Mesendoderm (in vitro differentiated cells): Measurements from ENCODE around the gene TBC1D28. TPM values are rescaled to one million over a fixed set of nuclear protein-coding genes. Genes with fewer than 3 reads are reported as not detected.
A peak's percentile ranks its signal among the peaks of the same experiment; 100 is the strongest.
"Not testable (repeated sequence)": the region's sequence is repeated elsewhere in the genome, so short reads cannot be mapped to it uniquely, and the experiment has no call there.

Experiments
- DNase-seq: peaks from one replicate; pipeline ENCODE4 v3.0.0; 2013
- H2AK5ac ChIP-seq: 2 replicates; pipeline ENCODE4 v1.6.1; 2013; ENCODE audit warnings: low read length, inconsistent platforms
- H2BK120ac ChIP-seq: 2 replicates; pipeline ENCODE4 v1.6.1; 2013; ENCODE audit warnings: low read depth, mild to moderate bottlenecking, low read length, moderate library complexity, mixed read lengths
- H2BK15ac ChIP-seq: replicated peaks from 2 replicates; pipeline ENCODE4 v1.6.1; 2013; ENCODE audit warnings: low read depth, mild to moderate bottlenecking, moderate library complexity
- H2BK5ac ChIP-seq: 2 replicates; pipeline ENCODE4 v1.6.1; 2013; ENCODE audit warnings: low read length, inconsistent platforms
- H3K18ac ChIP-seq: 2 replicates; pipeline ENCODE4 v1.6.1; 2013; ENCODE audit warnings: mild to moderate bottlenecking, low read length, mixed read lengths
- H3K23ac ChIP-seq: one replicate; pipeline ENCODE4 v1.6.1; 2013; ENCODE audit warnings: low read length
- H3K27ac ChIP-seq: 2 replicates; pipeline ENCODE4 v1.5.1; 2013; ENCODE audit warnings: low read depth, mild to moderate bottlenecking, inconsistent platforms, low read length, moderate library complexity
- H3K27me3 ChIP-seq: 2 replicates; pipeline ENCODE4 v1.6.1; 2013; ENCODE audit warnings: low read length, control low read depth, mild to moderate bottlenecking, inconsistent platforms; ENCODE audit not compliant: insufficient read depth, poor library complexity
- H3K36me3 ChIP-seq: 2 replicates; pipeline ENCODE4 v1.6.1; 2013; ENCODE audit warnings: low read length, inconsistent platforms; ENCODE audit not compliant: control insufficient read depth, insufficient read depth
- H3K4ac ChIP-seq: one replicate; pipeline ENCODE4 v1.6.1; 2013; ENCODE audit warnings: low read depth, mild to moderate bottlenecking, low read length, moderate library complexity
- H3K4me1 ChIP-seq: 2 replicates; pipeline ENCODE4 v1.6.1; 2013; ENCODE audit warnings: low read depth, low read length, inconsistent platforms; ENCODE audit not compliant: control insufficient read depth
- H3K4me2 ChIP-seq: 2 replicates; pipeline ENCODE4 v1.6.1; 2013; ENCODE audit warnings: low read length
- H3K4me3 ChIP-seq: 2 replicates; pipeline ENCODE4 v1.5.1; 2013; ENCODE audit warnings: mild to moderate bottlenecking, low read length
- H3K56ac ChIP-seq: one replicate; pipeline ENCODE4 v1.6.1; 2013; ENCODE audit warnings: low read length
- H3K79me1 ChIP-seq: 2 replicates; pipeline ENCODE4 v1.6.1; 2013; ENCODE audit warnings: low read length, inconsistent platforms
- H3K79me2 ChIP-seq: 2 replicates; pipeline ENCODE4 v1.6.1; 2013; ENCODE audit warnings: mild to moderate bottlenecking, low read length; ENCODE audit not compliant: control insufficient read depth, insufficient read depth
- H3K9ac ChIP-seq: 2 replicates; pipeline ENCODE4 v1.6.1; 2013; ENCODE audit warnings: low read length, inconsistent platforms
- H4K5ac ChIP-seq: one replicate; pipeline ENCODE4 v1.6.1; 2013; ENCODE audit warnings: low read length
- H4K8ac ChIP-seq: one replicate; pipeline ENCODE4 v1.6.1; 2013; ENCODE audit warnings: low read depth, mild to moderate bottlenecking, control low read depth, low read length, moderate library complexity
- WGBS: extraction: QIAGEN DNeasy Blood & Tissue Kit; methylation state at CpG from one replicate; pipeline ENCODE4 v1.1.7; 2013; ENCODE audit warnings: low lambda C conversion rate, missing lambda C conversion rate; ENCODE audit not compliant: insufficient coverage; ENCODE audit errors: extremely low coverage; 5-methylcytosine and 5-hydroxymethylcytosine counted together
- polyA plus RNA-seq, 2 experiments: library from polyadenylated mRNA; stranded (reverse); fragments of 200-250 nt; gene quantifications; one replicate each; pipeline ENCODE4 v1.2.3, GENCODE V29; 2013

Gene TBC1D28
- polyA plus RNA-seq (2013, experiment 1 of 2): not detected
- not detected for polyA plus RNA-seq (2013, experiment 2 of 2)

DNA sequence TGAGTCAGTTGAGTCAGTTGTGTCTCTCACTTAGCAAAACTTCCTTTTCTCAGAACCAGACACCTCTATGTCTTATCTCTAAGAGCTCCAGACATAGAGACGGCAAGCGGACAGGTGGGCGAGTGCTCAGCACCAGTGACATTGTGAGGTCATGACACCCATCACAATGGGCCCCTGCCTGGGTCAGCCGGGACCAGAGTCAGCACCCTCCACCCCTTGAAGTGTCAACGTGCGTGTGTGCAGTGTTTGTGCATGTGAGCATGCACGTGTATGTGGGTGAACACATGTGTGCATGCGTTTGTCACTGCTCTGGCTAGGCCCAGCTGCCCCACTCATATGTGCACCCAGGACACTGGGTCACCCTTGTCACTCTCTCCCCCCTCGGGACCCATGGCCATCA, at the start of gene TBC1D28:
TSS of gene TBC1D28 (minus strand) at position 101 of the 400 bp plus-strand sequence. CDS start 3,039 bp downstream, outside the sequence.
- H3K18ac ChIP-seq, H3K4ac ChIP-seq, H2AK5ac ChIP-seq, H2BK5ac ChIP-seq, H3K27ac ChIP-seq, H3K56ac ChIP-seq, H4K5ac ChIP-seq, H3K4me3 ChIP-seq, H3K4me2 ChIP-seq, H3K9ac ChIP-seq, H3K4me1 ChIP-seq, H3K79me2 ChIP-seq, H2BK120ac ChIP-seq, H2BK15ac ChIP-seq, DNase-seq, H3K23ac ChIP-seq, H4K8ac ChIP-seq, H3K79me1 ChIP-seq, H3K36me3 ChIP-seq, H3K27me3 ChIP-seq: not testable (repeated sequence)
- no CpG with 5 or more reads among the region's 9 CpGs for WGBS

DNA sequence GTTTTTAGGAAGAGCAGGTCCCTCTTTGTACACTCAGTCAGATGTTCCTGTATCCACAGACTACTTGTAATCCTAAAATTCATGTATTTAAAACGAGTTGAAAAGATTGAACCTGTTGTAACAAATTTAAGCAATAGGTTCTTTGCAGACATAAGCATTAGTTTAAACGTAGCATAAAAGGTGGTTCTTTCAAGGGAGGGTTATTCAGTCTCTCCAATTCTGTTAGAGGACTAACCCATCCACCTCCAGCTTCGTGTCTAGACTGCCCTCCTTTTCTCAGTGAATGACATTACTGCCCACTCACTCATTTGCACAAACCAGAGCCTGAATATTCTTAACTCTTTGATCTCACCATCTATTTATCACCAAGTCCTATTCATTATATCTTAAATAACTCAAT, 38.5 kb upstream of the TBC1D28 start:
- not testable (repeated sequence) for H3K27me3 ChIP-seq, H3K18ac ChIP-seq, H2BK15ac ChIP-seq, H2BK120ac ChIP-seq, H4K5ac ChIP-seq, H3K4ac ChIP-seq, H2BK5ac ChIP-seq, H3K4me2 ChIP-seq, H4K8ac ChIP-seq, H3K36me3 ChIP-seq, H3K56ac ChIP-seq, H3K4me3 ChIP-seq, H3K23ac ChIP-seq, H3K27ac ChIP-seq, H3K4me1 ChIP-seq, H2AK5ac ChIP-seq, DNase-seq, H3K79me2 ChIP-seq, H3K9ac ChIP-seq, H3K79me1 ChIP-seq
- no CpG with 5 or more reads among the region's 3 CpGs for WGBS

DNA sequence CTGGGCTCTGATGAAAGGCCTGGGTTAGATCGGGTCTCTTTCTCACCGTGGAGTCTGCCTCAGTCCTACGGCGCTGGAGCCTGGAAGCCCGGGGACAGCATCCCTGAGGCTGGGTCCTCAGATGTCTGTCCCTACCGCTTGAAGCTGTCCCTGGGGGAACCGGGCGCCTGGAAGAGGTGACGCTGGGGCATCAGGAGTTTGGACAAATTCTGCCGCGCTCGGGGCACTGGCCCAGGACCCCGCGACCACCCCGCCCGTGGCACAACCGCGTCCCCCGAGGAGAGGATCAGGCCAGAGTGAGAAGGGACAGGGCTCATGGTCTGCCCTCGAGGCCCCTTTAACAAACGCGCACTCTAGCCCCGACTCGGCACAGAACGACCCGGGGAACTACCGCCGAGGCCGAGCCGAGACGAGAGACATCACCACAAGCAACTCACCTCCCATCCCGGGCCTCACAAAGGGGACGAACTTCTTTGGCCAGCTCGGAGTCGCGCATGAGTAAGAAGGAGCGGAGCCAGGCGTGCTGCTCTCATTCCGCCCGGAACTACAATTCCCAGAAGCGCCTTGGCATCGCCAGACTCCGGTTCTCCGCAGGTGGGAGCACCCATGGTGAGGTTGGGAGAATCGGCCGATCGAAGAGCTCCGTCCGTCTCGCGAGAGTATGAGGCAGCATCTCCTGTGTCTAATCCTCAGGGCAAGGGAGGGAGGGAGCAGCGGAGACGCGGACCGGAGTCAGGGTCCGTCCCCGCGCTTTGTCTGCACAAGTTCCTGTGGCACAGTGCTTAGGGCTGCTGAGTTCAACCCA, 37.8 kb upstream of the TBC1D28 start, which contains the start of gene FOXO3B:
TSS of gene FOXO3B (minus strand) at position 548 of the 805 bp plus-strand sequence. CDS start 663 bp downstream, outside the sequence.
- H2BK15ac ChIP-seq, H2AK5ac ChIP-seq, H3K27me3 ChIP-seq, H3K23ac ChIP-seq, H3K79me2 ChIP-seq, H4K5ac ChIP-seq, H2BK120ac ChIP-seq, H3K79me1 ChIP-seq, H3K18ac ChIP-seq, H3K4ac ChIP-seq, H3K36me3 ChIP-seq, H2BK5ac ChIP-seq, H3K4me1 ChIP-seq, H3K27ac ChIP-seq, H3K4me2 ChIP-seq, H3K4me3 ChIP-seq: not testable (repeated sequence)
- peak; percentile 99 for DNase-seq
- WGBS: no CpG with 5 or more reads among the region's 58 CpGs
- H3K9ac ChIP-seq: peak within 1 kb of the TSS; percentile 59
- peak within 1 kb of the TSS; percentile 56 for H4K8ac ChIP-seq
- H3K56ac ChIP-seq: peak within 1 kb of the TSS; percentile 83

DNA sequence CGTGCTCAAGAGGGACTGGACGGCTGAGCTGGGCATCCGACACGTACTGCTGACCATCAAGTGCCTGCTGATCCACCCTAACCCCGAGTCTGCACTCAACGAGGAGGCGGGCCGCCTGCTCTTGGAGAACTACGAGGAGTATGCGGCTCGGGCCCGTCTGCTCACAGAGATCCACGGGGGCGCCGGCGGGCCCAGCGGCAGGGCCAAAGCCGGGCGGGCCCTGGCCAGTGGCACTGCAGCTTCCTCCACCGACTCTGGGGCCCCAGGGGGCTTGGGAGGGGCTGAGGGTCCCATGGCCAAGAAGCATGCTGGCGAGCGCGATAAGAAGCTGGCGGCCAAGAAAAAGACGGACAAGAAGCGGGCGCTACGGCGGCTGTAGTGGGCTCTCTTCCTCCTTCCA, 33.2 kb upstream of the TBC1D28 start:
- no CpG with 5 or more reads among the region's 29 CpGs for WGBS
- not testable (repeated sequence) for H3K79me1 ChIP-seq, H3K18ac ChIP-seq, H3K27me3 ChIP-seq, H3K4me2 ChIP-seq, H3K23ac ChIP-seq, H3K9ac ChIP-seq, H2BK15ac ChIP-seq, H4K8ac ChIP-seq, H2AK5ac ChIP-seq, H3K4me3 ChIP-seq, H3K36me3 ChIP-seq, H3K4me1 ChIP-seq, DNase-seq, H4K5ac ChIP-seq, H2BK5ac ChIP-seq, H2BK120ac ChIP-seq, H3K27ac ChIP-seq, H3K4ac ChIP-seq, H3K79me2 ChIP-seq, H3K56ac ChIP-seq

DNA sequence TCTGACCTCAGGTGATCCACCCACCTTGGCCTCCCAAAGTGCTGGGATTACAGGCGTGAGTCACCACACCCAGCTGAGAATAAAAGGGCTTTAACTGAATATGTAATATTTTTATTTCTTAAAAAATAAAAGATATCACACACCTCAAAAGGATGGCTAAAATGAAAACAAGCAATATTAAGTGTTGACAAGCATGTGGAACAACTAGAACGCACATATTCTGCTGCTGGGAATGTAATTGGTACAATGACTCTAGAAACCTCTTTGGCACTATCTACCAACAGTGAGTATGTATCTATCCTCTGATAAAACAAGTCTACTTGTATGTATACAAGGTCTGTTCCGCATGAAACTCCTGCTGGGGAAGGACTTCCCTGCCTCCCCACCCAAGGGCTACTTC, 32.7 kb upstream of the TBC1D28 start:
- DNase-seq, H2BK120ac ChIP-seq, H2AK5ac ChIP-seq, H4K8ac ChIP-seq, H3K79me1 ChIP-seq, H3K4ac ChIP-seq, H3K4me1 ChIP-seq, H3K79me2 ChIP-seq, H4K5ac ChIP-seq, H3K18ac ChIP-seq, H3K27ac ChIP-seq, H2BK15ac ChIP-seq, H3K56ac ChIP-seq, H3K9ac ChIP-seq, H3K27me3 ChIP-seq, H3K4me3 ChIP-seq, H2BK5ac ChIP-seq, H3K23ac ChIP-seq, H3K4me2 ChIP-seq, H3K36me3 ChIP-seq: not testable (repeated sequence)
- no CpG with 5 or more reads among the region's 3 CpGs for WGBS
